GM12878 (cell line): ENCODE measurements around the gene GALNT6. TPM values are rescaled to one million over a fixed set of nuclear protein-coding genes. Genes with fewer than 3 reads are reported as not detected.

Experiments
- ATAC-seq: fragments of 200-7000 bp; cut with Tn5 transposase; 3 replicates; pipeline ENCODE4 v1.9.1; 2020; ENCODE audit warnings: mild to moderate bottlenecking, moderate library complexity
- BruUV-seq: library from RNA; stranded (reverse); fragments of 400-500 nt; replicated peaks from 2 replicates; lab custom pipeline; 2021; lab: Mats Ljungman, UMichigan
- CTCF ChIA-PET: fragments of 300-600 bp; sonication (Branson Sonifier 250); formaldehyde crosslinking; extraction: SDS; loops from one replicate; lab custom pipeline; 2021; ENCODE audit warnings: inconsistent platforms; lab: Yijun Ruan, JAX
- POLR2A ChIA-PET: fragments of 350-600 bp; formaldehyde crosslinking; extraction: SDS; loops from one replicate; lab custom pipeline; 2021; ENCODE audit warnings: inconsistent platforms; lab: Charles Lee
- RAD21 ChIA-PET: fragments of 300-600 bp; sonication (Branson Sonifier 250); formaldehyde crosslinking; loops from one replicate; lab custom pipeline; 2023; ENCODE audit warnings: antibody characterized with exemption; ENCODE audit not compliant: unreplicated experiment; lab: Charles Lee
- SMC1A ChIA-PET: fragments of 300-600 bp; sonication (Branson Sonifier 250); formaldehyde crosslinking; loops from one replicate; lab custom pipeline; 2023; ENCODE audit not compliant: unreplicated experiment, uncharacterized antibody; lab: Charles Lee
- DNase-seq: peaks from one replicate; pipeline ENCODE4 v3.0.0-alpha.2; 2011; ENCODE audit warnings: low read depth, low spot score
- FAIRE-seq: peaks from 3 replicates; lab custom pipeline; 2011; peaks lifted over from hg19 to GRCh38; lab: Jason Lieb, UNC
- H2AFZ ChIP-seq: 2 replicates; pipeline ENCODE4 v1.6.0; 2011; ENCODE audit warnings: low read depth, low read length, control low read depth; ENCODE audit not compliant: control insufficient read depth
- H3K27ac ChIP-seq: 2 replicates; pipeline ENCODE4 v1.5.1; 2011; ENCODE audit warnings: control low read depth; ENCODE audit not compliant: control insufficient read depth, insufficient read depth
- H3K27me3 ChIP-seq, 2 experiments: replicated peaks in 1 of 2; 2 replicates each; pipeline versions ENCODE4 v1.6.0 to v1.6.1; 2011; ENCODE audit warnings: low read length in 1 of 2; ENCODE audit not compliant: control insufficient read depth in 2 of 2, insufficient read depth in 2 of 2
- H3K36me3 ChIP-seq, 2 experiments: 2 replicates each; pipeline ENCODE4 v1.5.1; 2011; ENCODE audit warnings: low read length in 1 of 2; ENCODE audit not compliant: control insufficient read depth in 2 of 2, insufficient read depth in 2 of 2
- H3K4me1 ChIP-seq: 2 replicates; pipeline ENCODE4 v1.6.1; 2011; ENCODE audit warnings: mild to moderate bottlenecking, low read length, moderate library complexity, mixed read lengths; ENCODE audit not compliant: control insufficient read depth, insufficient read depth
- H3K4me2 ChIP-seq: 2 replicates; pipeline ENCODE4 v1.6.0; 2011; ENCODE audit warnings: control low read depth; ENCODE audit not compliant: control insufficient read depth, insufficient read depth
- H3K4me3 ChIP-seq: fragments of 200-600 bp; sonication (generic); 2 replicates; pipeline ENCODE4 v1.5.1; 2016
- H3K79me2 ChIP-seq: 2 replicates; pipeline ENCODE4 v1.6.0; 2011; ENCODE audit warnings: low read length; ENCODE audit not compliant: control insufficient read depth, insufficient read depth
- H3K9ac ChIP-seq: 2 replicates; pipeline ENCODE4 v1.8.0; 2011; ENCODE audit warnings: low read length, control low read depth, mixed read lengths; ENCODE audit not compliant: control insufficient read depth, insufficient read depth
- H3K9me3 ChIP-seq: replicated peaks from 3 replicates; pipeline ENCODE4 v1.5.1; 2011; ENCODE audit warnings: mild to moderate bottlenecking, low read length; ENCODE audit not compliant: control insufficient read depth, insufficient read depth
- H4K20me1 ChIP-seq: 2 replicates; pipeline ENCODE4 v1.6.0; 2011; ENCODE audit not compliant: control insufficient read depth, insufficient read depth
- CBFB ChIP-seq: IDR thresholded peaks from 2 replicates; pipeline ENCODE4 v1.6.1; 2016; ENCODE audit warnings: antibody characterized with exemption, low read depth
- CBX5 ChIP-seq: sonication (generic); IDR thresholded peaks from 2 replicates; pipeline ENCODE4 v1.6.1; 2016; ENCODE audit warnings: low read depth, moderate library complexity, mild to moderate bottlenecking, inconsistent platforms
- IRF4 ChIP-seq: IDR thresholded peaks from 2 replicates; pipeline ENCODE4 v1.6.1; 2011; ENCODE audit warnings: low read depth, low read length
- JUNB ChIP-seq: IDR thresholded peaks from 2 replicates; pipeline ENCODE4 v1.6.1; 2016; ENCODE audit warnings: antibody characterized with exemption, mild to moderate bottlenecking
- YY1 ChIP-seq: IDR thresholded peaks from 2 replicates; pipeline ENCODE4 v1.6.1; 2011; ENCODE audit warnings: low read depth, mild to moderate bottlenecking, low read length
- ZBTB11 ChIP-seq: fragments of 450-650 bp; formaldehyde crosslinking; IDR thresholded peaks from 2 replicates; pipeline ENCODE4 v1.5.0; 2022; ENCODE audit warnings: mild to moderate bottlenecking, missing genetic modification characterization
- WGBS: methylation state at CpG from one replicate; pipeline ENCODE4 v1.1.6; 2016; ENCODE audit warnings: low lambda C conversion rate; ENCODE audit not compliant: insufficient replicate concordance, insufficient coverage; ENCODE audit errors: missing lambda C conversion rate; 5-methylcytosine and 5-hydroxymethylcytosine counted together
- in situ Hi-C: fragments of 300-500 bp; cut with MboI; formaldehyde crosslinking; loops from 9 replicates; pipeline ENCODE4 v1.14.3; 2018; ENCODE audit warnings: mixed read lengths
- intact Hi-C: fragments of 100-400 bp; cut with micrococcal nuclease; formaldehyde crosslinking; loops from one replicate; pipeline ENCODE4 v1.14.2; 2022; ENCODE audit not compliant: unreplicated experiment
- polyA plus RNA-seq, 11 experiments: library from polyadenylated mRNA; depleted of rRNA in 4 of 11; unstranded in 6 of 11; stranded (reverse) in 5 of 11; fragments of >200 nt; fragmentation: Nextera tagmentation in 4 of 11; fragmentation: Illumina TruSeq in 1 of 11; extraction: Ambion mirVana in 4 of 11; extraction: Trizol in 1 of 11; gene quantifications; 1 replicate in 1 of 11; 2 replicates in 10 of 11; pipeline versions ENCODE4 v1.2.1 to v1.2.3, GENCODE V29; 2011 to 2016; ENCODE audit warnings: inconsistent platforms in 2 of 11, missing spikeins in 2 of 11, low read depth in 1 of 11
- total RNA-seq, 4 experiments: library from RNA; depleted of rRNA in 3 of 4; stranded (reverse); fragments of >200 nt in 3 of 4; fragmentation: Illumina TruSeq in 1 of 4; extraction: Trizol in 1 of 4; gene quantifications; 2 replicates each; pipeline versions ENCODE4 v1.2.1 to v1.2.3, GENCODE V29; 2013 to 2021

GALNT6 gene
- total and polyA plus RNA-seq, 10 of the 15 experiments (the other 5 are each of a cell fraction or from before 2014, with no cell fraction given), result 6.6 to 40.4 (median 23.7) TPM

GRCh38 chr12:51403159-51403558 is 12.0 kb upstream of the GALNT6 start:
- H3K27ac ChIP-seq, result no peak overlapping the region
- POLR2A ChIA-PET, result no interaction called here
- H3K27me3 ChIP-seq, result no peaks in the 10 kb centered on the region
- ATAC-seq (peak; percentile 31; the same call in 1 of the 3 replicates), FAIRE-seq (no peak), DNase-seq (no peak)
- no peak overlapping the region for H3K4me3 ChIP-seq
- H2AFZ ChIP-seq, result no peak overlapping the region
- no peaks in the 10 kb centered on the region for H3K36me3 ChIP-seq
- no peaks in the 10 kb centered on the region for H4K20me1 ChIP-seq
- H3K4me2 ChIP-seq, result no peak overlapping the region
- CTCF ChIA-PET, result no interaction called here
- no peak overlapping the region for H3K9ac ChIP-seq
- intact Hi-C loops (no loop called here), in situ Hi-C loops (no loop called here)
- H3K9me3 ChIP-seq, result no peaks in the 10 kb centered on the region
- 51% methylated on average over 6 of the region's 6 CpGs for WGBS
- TF ChIP-seq ZBTB11 (CRISPR knock-in tag), result no peak
- 0 out of 2 replicates have a peak, but pooled peaks have one; percentile 21 for TF ChIP-seq YY1
- no peak for TF ChIP-seq CBX5
- TF ChIP-seq JUNB, result peak; percentile 32; the same call in 1 of the 2 replicates
- 0 out of 2 replicates have a peak, but pooled peaks have one; percentile 50 for TF ChIP-seq IRF4
- TF ChIP-seq CBFB, result no peak
- BruUV-seq, result no TSS peak
- RAD21 ChIA-PET, result no interaction called here
- H3K79me2 ChIP-seq, result no peaks in the 10 kb centered on the region
- SMC1A ChIA-PET, result interaction anchor here (1.4 kb wide), 1 partner anchor 10 kb away, joined by 3 read pairs; no protein-coding TSS in a partner anchor
- peaks cover 4% of the 10 kb centered on the region; the same call in 1 of the 2 replicates for H3K4me1 ChIP-seq
